Measurements from ENCODE around the gene STAP2. TPM values are rescaled to one million over a fixed set of nuclear protein-coding genes. Genes with fewer than 3 reads are reported as not detected.

Gene STAP2
- total RNA-seq, 1 experiment from 2014 or later: 72.6 TPM

GRCh38 chr19:4362831-4363545, 24.4 kb upstream of the STAP2 start:
- no peaks in the 10 kb centered on the region for H3K9me2 ChIP-seq (replicated peaks; ENCODE audit: low read length)
- no peak overlapping the region for H3K4me3 ChIP-seq (ENCODE audit: low read length)
- intact Hi-C loops (cut with micrococcal nuclease): no loop called here
- H4K20me1 ChIP-seq (ENCODE audit: low read length): no peaks in the 10 kb centered on the region
- ATAC-seq (peak; percentile 37), DNase-seq (peak; percentile 34)
- ChIA-PET POLR2A (ENCODE audit: unreplicated experiment) (no interaction called here), CTCF (interaction anchor here (0.9 to 1.2 kb wide), 2 partner anchors 18 to 37 kb away, joined by 3 read pairs; partner anchors contain the start of gene SH3GL1)
- TF ChIP-seq EZH2phosphoT487 (IDR thresholded peaks at IDR 0.05; ENCODE audit: borderline replicate concordance, low read length) (no peak), CTCF (conservative IDR thresholded peaks at IDR 0.05; ENCODE audit: low read depth, low read length) (peak; percentile 43), EZH2 (IDR thresholded peaks at IDR 0.05; ENCODE audit: low read length, unreplicated experiment) (no peak)
- peaks cover 3% of the 10 kb centered on the region; the same call in 1 of the 2 replicates for H3K36me3 ChIP-seq (ENCODE audit: low read depth, low read length)
- no peaks in the 10 kb centered on the region for H3K9me3 ChIP-seq (ENCODE audit: low read length)
- H3K4me2 ChIP-seq (ENCODE audit: low read length): no peak overlapping the region
- H3K27me3 ChIP-seq (ENCODE audit: low read length): no peaks in the 10 kb centered on the region
- no peaks in the 10 kb centered on the region for H3F3A ChIP-seq (ENCODE audit: low read length, unreplicated experiment)
- H2AFZ ChIP-seq (ENCODE audit: low read length): no peak overlapping the region
- no TSS peak for BruUV-seq (replicated peaks)
- no peaks in the 10 kb centered on the region for H3K79me2 ChIP-seq (ENCODE audit: low read length)
- no peaks in the 10 kb centered on the region for H3K4me1 ChIP-seq (ENCODE audit: insufficient read depth, low read length)
- no peak overlapping the region for H3K9ac ChIP-seq (ENCODE audit: low read length)
- H3K27ac ChIP-seq (ENCODE audit: low read length): no peak overlapping the region

GRCh38 chr19:4362101-4362828, 23.6 kb upstream of the STAP2 start:
- H3K9ac ChIP-seq (ENCODE audit: low read length): no peak overlapping the region
- ChIA-PET CTCF (no interaction called here), POLR2A (ENCODE audit: unreplicated experiment) (no interaction called here)
- TF ChIP-seq EZH2 (IDR thresholded peaks at IDR 0.05; ENCODE audit: low read length, unreplicated experiment): no peak
- no peak for TF ChIP-seq EZH2phosphoT487 (IDR thresholded peaks at IDR 0.05; ENCODE audit: borderline replicate concordance, low read length)
- no peak for TF ChIP-seq CTCF (conservative IDR thresholded peaks at IDR 0.05; ENCODE audit: low read depth, low read length)
- no peaks in the 10 kb centered on the region for H3F3A ChIP-seq (ENCODE audit: low read length, unreplicated experiment)
- H4K20me1 ChIP-seq (ENCODE audit: low read length): no peaks in the 10 kb centered on the region
- H3K27me3 ChIP-seq (ENCODE audit: low read length): no peaks in the 10 kb centered on the region
- DNase-seq (no peak), ATAC-seq (no peak)
- H3K9me3 ChIP-seq (ENCODE audit: low read length): no peaks in the 10 kb centered on the region
- BruUV-seq (replicated peaks): no TSS peak
- no peak overlapping the region for H3K4me3 ChIP-seq (ENCODE audit: low read length)
- no peak overlapping the region for H3K4me2 ChIP-seq (ENCODE audit: low read length)
- H3K36me3 ChIP-seq (ENCODE audit: low read depth, low read length): peaks cover 3% of the 10 kb centered on the region; the same call in 1 of the 2 replicates
- H3K27ac ChIP-seq (ENCODE audit: low read length): no peak overlapping the region
- no peak overlapping the region for H2AFZ ChIP-seq (ENCODE audit: low read length)
- H3K79me2 ChIP-seq (ENCODE audit: low read length): no peaks in the 10 kb centered on the region
- no peaks in the 10 kb centered on the region for H3K9me2 ChIP-seq (replicated peaks; ENCODE audit: low read length)
- no peaks in the 10 kb centered on the region for H3K4me1 ChIP-seq (ENCODE audit: insufficient read depth, low read length)
- intact Hi-C loops (cut with micrococcal nuclease): no loop called here

Measured in PC-3 (cell line).